Panc1 (cell line): ENCODE measurements around the gene UNC80. TPM values are rescaled to one million over a fixed set of nuclear protein-coding genes. Genes with fewer than 3 reads are reported as not detected.

Experiments
- ATAC-seq: fragments of 200-7000 bp; cut with Tn5 transposase; 2 replicates; pipeline ENCODE4 v1.9.1; 2020; ENCODE audit warnings: mild to moderate bottlenecking, moderate library complexity
- BruUV-seq: library from RNA; stranded (reverse); fragments of 400-500 nt; replicated peaks from 2 replicates; lab custom pipeline; 2021; lab: Mats Ljungman, UMichigan
- CTCF ChIA-PET: fragments of 300-600 bp; sonication (Branson Sonifier 250); formaldehyde crosslinking; loops from one replicate; lab custom pipeline; 2022; ENCODE audit warnings: antibody characterized with exemption; lab: Charles Lee
- POLR2A ChIA-PET: fragments of 300-600 bp; sonication (Branson Sonifier 250); formaldehyde crosslinking; loops from one replicate; lab custom pipeline; 2022; ENCODE audit warnings: antibody characterized with exemption; lab: Charles Lee
- DNase-seq: peaks from one replicate; pipeline ENCODE4 v3.0.0-alpha.2; 2010; ENCODE audit warnings: low read depth, low spot score
- H3K27ac ChIP-seq: 2 replicates; pipeline ENCODE4 v1.5.1; 2011; ENCODE audit warnings: mild to moderate bottlenecking, low read length, inconsistent platforms
- H3K27me3 ChIP-seq: fragments of 200-500 bp; sonication (Bioruptor generic); 2 replicates; pipeline ENCODE4 v1.6.0; 2014; ENCODE audit warnings: low read length, inconsistent platforms; ENCODE audit not compliant: control insufficient read depth, insufficient read depth
- H3K36me3 ChIP-seq: fragments of 200-500 bp; sonication (Bioruptor generic); 2 replicates; pipeline ENCODE4 v1.5.1; 2014; ENCODE audit warnings: inconsistent platforms, mild to moderate bottlenecking, low read length, moderate library complexity; ENCODE audit not compliant: control insufficient read depth, insufficient read depth
- H3K4me1 ChIP-seq: 2 replicates; pipeline ENCODE4 v1.5.1; 2011; ENCODE audit warnings: inconsistent platforms, mild to moderate bottlenecking, low read length, moderate library complexity; ENCODE audit not compliant: control insufficient read depth, insufficient read depth
- H3K4me3 ChIP-seq, 2 experiments: 2 replicates each; pipeline ENCODE4 v1.5.1; 2011 to 2012; ENCODE audit warnings: low read depth in 2 of 2, low read length in 2 of 2, mild to moderate bottlenecking in 2 of 2, inconsistent platforms in 1 of 2, moderate library complexity in 1 of 2
- H3K9me3 ChIP-seq: fragments of 200-500 bp; sonication (Bioruptor generic); 2 replicates; pipeline ENCODE4 v1.5.1; 2014; ENCODE audit warnings: low read depth, mild to moderate bottlenecking, inconsistent platforms, low read length, moderate library complexity; ENCODE audit not compliant: control insufficient read depth, insufficient read depth
- CTCF ChIP-seq: fragments of 450-650 bp; IDR thresholded peaks from 2 replicates; pipeline ENCODE4 v1.5.1; 2017; ENCODE audit warnings: mild to moderate bottlenecking
- POLR2AphosphoS5 ChIP-seq: IDR thresholded peaks from 2 replicates; pipeline ENCODE4 v1.6.1; 2012; ENCODE audit warnings: mild to moderate bottlenecking, low read depth, low read length, moderate library complexity
- REST ChIP-seq, 2 experiments: IDR thresholded peaks; 2 replicates each; pipeline ENCODE4 v1.6.1; 2011 to 2012; ENCODE audit warnings: low read depth in 2 of 2, control low read depth in 1 of 2, low read length in 1 of 2, mild to moderate bottlenecking in 1 of 2, moderate library complexity in 1 of 2; ENCODE audit not compliant: insufficient read depth in 1 of 2
- SIN3A ChIP-seq: IDR thresholded peaks from 2 replicates; pipeline ENCODE4 v1.6.1; 2012; ENCODE audit warnings: low read depth, mild to moderate bottlenecking, low read length, moderate library complexity, borderline replicate concordance; ENCODE audit not compliant: insufficient read depth
- TCF7L2 ChIP-seq: IDR thresholded peaks from 2 replicates; pipeline ENCODE4 v1.6.1; 2011; ENCODE audit warnings: mild to moderate bottlenecking, low read depth, low read length, inconsistent platforms
- in situ Hi-C: cut with HindIII; loops from 2 replicates; pipeline ENCODE4 v1.10.0; 2016; ENCODE audit warnings: low sequenced_read_pairs, low pct_unique_long_range_greater_than_20kb
- intact Hi-C: fragments of 100-400 bp; cut with micrococcal nuclease; formaldehyde crosslinking; loops from one replicate; pipeline ENCODE4 v1.10.0; 2022; ENCODE audit not compliant: unreplicated experiment
- total RNA-seq: library from RNA; stranded (reverse); gene quantifications from one replicate; pipeline ENCODE4 v1.2.1, GENCODE V29; 2021; ENCODE audit not compliant: unreplicated experiment

The UNC80 gene
- total RNA-seq, 1 experiment from 2014 or later: 0.08 TPM

- Histone ChIP-seq H3K27me3 (no peaks in the 10 kb centered on the region), H3K27ac (no peak overlapping the region), H3K4me1 (no peaks in the 10 kb centered on the region), H3K4me3 (no peak overlapping the region), H3K36me3 (no peaks in the 10 kb centered on the region; the same call in 1 of the 2 replicates), H3K9me3 (no peaks in the 10 kb centered on the region)
- in situ Hi-C loops (no loop called here), intact Hi-C loops (no loop called here)
- ChIA-PET POLR2A (no interaction called here), CTCF (no interaction called here)
- no TSS peak for BruUV-seq
- DNase-seq (no peak), ATAC-seq (no peak)
- TF ChIP-seq POLR2AphosphoS5 (no peak), TCF7L2 (no peak), REST (IDR thresholded peaks at IDR 0.05; ENCODE audit: insufficient read depth in 1 of 2, low read depth in 2 of 2, low read length in 1 of 2) (no peak), SIN3A (no peak), CTCF (no peak)
These were observed 264.0 kb downstream of the UNC80 start for GRCh38 chr2:210035679-210036078.

- Histone ChIP-seq H3K27me3 (no peaks in the 10 kb centered on the region), H3K4me1 (no peaks in the 10 kb centered on the region), H3K36me3 (no peaks in the 10 kb centered on the region; the same call in 1 of the 2 replicates), H3K9me3 (no peaks in the 10 kb centered on the region), H3K4me3 (no peak overlapping the region), H3K27ac (no peak overlapping the region)
- no peak for TF ChIP-seq TCF7L2
- no peak for TF ChIP-seq REST (IDR thresholded peaks at IDR 0.05; ENCODE audit: insufficient read depth in 1 of 2, low read depth in 2 of 2, low read length in 1 of 2)
- no peak for TF ChIP-seq CTCF
- TF ChIP-seq POLR2AphosphoS5: no peak
- no peak for TF ChIP-seq SIN3A
- DNase-seq: no peak
- in situ Hi-C loops (no loop called here), intact Hi-C loops (no loop called here)
- CTCF ChIA-PET: no interaction called here
- no TSS peak for BruUV-seq
- POLR2A ChIA-PET: no interaction called here
- ATAC-seq: no peak
These were observed 266.4 kb downstream of the UNC80 start for GRCh38 chr2:210038078-210038477.
